T47D (cell line): ENCODE data around the gene CALM1.
"Not testable (repeated sequence)": the region's sequence is repeated elsewhere in the genome, so short reads cannot be mapped to it uniquely, and the experiment has no call there.

Source experiments
- DNase-seq, 2 experiments: peaks; one replicate each; pipeline versions ENCODE4 v3.0.0 to v3.0.0-alpha.2; 2011 to 2012; ENCODE audit warnings: low read depth in 1 of 2, low spot score in 1 of 2
- JUND ChIP-seq: IDR thresholded peaks from 2 replicates; pipeline ENCODE4 v1.6.1; 2012; ENCODE audit warnings: low read depth
- in situ Hi-C: cut with HindIII; loops from 2 replicates; pipeline ENCODE4 v1.10.0; 2016; ENCODE audit warnings: low sequenced_read_pairs, low pct_unique_long_range_greater_than_20kb

Gene CALM1

GRCh38 chr14:90388437-90388836 lies 8.4 kb upstream of the CALM1 start:
- in situ Hi-C loops, result no loop called here
- peak in 1 of 2 experiments; percentile 67 for DNase-seq
- no peak for TF ChIP-seq JUND

GRCh38 chr14:90388982-90389381 lies 7.8 kb upstream of the CALM1 start:
- in situ Hi-C loops, result no loop called here
- DNase-seq, result no peak
- no peak for TF ChIP-seq JUND

- in situ Hi-C loops, result no loop called here
- TF ChIP-seq JUND, result no peak
- no peak for DNase-seq
These were observed 2.9 kb upstream of the CALM1 start for GRCh38 chr14:90393966-90394365.

GRCh38 chr14:90394782-90395181 lies 2.0 kb upstream of the CALM1 start:
- in situ Hi-C loops, DNase-seq: not testable (repeated sequence)

- no peak for TF ChIP-seq JUND
- in situ Hi-C loops, result no loop called here
- DNase-seq, result peak; percentile 74 to 82
These were observed 841 bp downstream of the CALM1 start for GRCh38 chr14:90397425-90398314.

GRCh38 chr14:90398315-90398839 lies 1.5 kb downstream of the CALM1 start:
- no peak for TF ChIP-seq JUND
- DNase-seq, result peak; percentile 41 to 60
- in situ Hi-C loops, result no loop called here

- in situ Hi-C loops, result no loop called here
- TF ChIP-seq JUND, result no peak
These were observed 2.2 kb downstream of the CALM1 start for GRCh38 chr14:90398841-90399540.

GRCh38 chr14:90399541-90400444 lies 3.0 kb downstream of the CALM1 start:
- in situ Hi-C loops, result no loop called here
- TF ChIP-seq JUND, result no peak
- DNase-seq, result peak; percentile 94

More at GRCh38 chr14:90398841-90399540, 2.2 kb downstream of the CALM1 start:
- DNase-seq, result no peak

- DNase-seq, result no peak
- in situ Hi-C loops, result no loop called here
- TF ChIP-seq JUND, result no peak
These were observed 4.2 kb downstream of the CALM1 start for GRCh38 chr14:90400904-90401561.

GRCh38 chr14:90402016-90402415 lies 5.2 kb downstream of the CALM1 start:
- no peak for DNase-seq
- in situ Hi-C loops, result no loop called here
- TF ChIP-seq JUND, result no peak

- in situ Hi-C loops, result no loop called here
- DNase-seq, result no peak
- no peak for TF ChIP-seq JUND
These were observed 6.2 kb downstream of the CALM1 start for GRCh38 chr14:90403065-90403464.

- TF ChIP-seq JUND, result no peak
- no peak for DNase-seq
- in situ Hi-C loops, result no loop called here
These were observed 8.3 kb downstream of the CALM1 start for GRCh38 chr14:90405101-90405500.
